GM12874 (cell line): Measurements from ENCODE around the gene RELN.

ENCODE experiments used
- TF ChIP-seq, protein P1 (sequence below): IDR thresholded peaks from 2 replicates; pipeline ENCODE4 v1.5.1; 2011; ENCODE audit warnings: low read depth, mild to moderate bottlenecking, control low read depth, low read length, moderate library complexity; ENCODE audit not compliant: insufficient read depth

RELN gene

DNA sequence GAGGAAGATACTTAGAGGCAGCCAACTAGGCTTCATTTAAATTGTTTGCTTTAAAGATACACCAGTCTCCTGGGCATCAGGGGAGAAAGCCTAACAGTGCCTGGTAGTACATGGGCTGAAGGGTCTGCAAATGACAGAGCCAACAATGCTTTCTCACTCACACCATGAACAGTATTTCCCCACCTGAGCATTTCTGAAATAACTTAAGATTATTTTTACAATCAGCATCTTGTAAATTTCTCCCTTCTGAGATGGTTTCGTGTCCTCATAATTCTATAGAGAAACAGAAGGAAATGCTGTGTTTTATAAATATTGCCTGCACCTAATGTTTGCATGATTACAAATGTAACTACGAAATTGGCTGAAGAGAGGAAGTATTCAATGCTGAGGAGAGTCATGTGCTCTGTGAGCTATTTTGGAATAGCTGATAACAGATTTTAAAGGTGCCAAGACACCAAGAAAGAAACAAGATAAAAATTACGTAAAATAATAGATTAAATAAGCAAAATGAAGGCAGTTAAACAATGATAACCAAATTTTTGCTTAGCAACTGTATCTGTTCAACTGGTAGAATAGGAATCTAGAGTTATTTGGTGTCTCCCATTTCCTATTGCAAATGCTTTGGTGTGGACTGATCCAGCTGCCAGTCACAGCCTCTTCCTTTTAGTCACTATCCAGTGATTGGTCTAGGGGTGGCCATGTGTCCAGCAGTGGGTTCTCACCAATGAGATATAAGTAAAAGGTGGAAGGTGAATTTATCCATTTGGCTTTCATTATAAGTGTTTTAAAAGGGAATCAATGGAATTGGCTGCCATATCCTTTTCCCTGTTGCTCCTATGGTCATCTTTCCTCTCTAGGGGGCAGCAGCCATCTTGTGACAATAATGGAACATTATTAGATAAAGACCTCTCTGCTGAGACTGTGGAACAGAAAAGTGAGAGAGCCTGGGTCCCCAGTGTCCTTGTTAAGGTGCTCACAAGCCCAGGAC is 375.5 kb downstream of the RELN start:
- TF ChIP-seq, protein P1, sequence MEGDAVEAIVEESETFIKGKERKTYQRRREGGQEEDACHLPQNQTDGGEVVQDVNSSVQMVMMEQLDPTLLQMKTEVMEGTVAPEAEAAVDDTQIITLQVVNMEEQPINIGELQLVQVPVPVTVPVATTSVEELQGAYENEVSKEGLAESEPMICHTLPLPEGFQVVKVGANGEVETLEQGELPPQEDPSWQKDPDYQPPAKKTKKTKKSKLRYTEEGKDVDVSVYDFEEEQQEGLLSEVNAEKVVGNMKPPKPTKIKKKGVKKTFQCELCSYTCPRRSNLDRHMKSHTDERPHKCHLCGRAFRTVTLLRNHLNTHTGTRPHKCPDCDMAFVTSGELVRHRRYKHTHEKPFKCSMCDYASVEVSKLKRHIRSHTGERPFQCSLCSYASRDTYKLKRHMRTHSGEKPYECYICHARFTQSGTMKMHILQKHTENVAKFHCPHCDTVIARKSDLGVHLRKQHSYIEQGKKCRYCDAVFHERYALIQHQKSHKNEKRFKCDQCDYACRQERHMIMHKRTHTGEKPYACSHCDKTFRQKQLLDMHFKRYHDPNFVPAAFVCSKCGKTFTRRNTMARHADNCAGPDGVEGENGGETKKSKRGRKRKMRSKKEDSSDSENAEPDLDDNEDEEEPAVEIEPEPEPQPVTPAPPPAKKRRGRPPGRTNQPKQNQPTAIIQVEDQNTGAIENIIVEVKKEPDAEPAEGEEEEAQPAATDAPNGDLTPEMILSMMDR: no peak

DNA sequence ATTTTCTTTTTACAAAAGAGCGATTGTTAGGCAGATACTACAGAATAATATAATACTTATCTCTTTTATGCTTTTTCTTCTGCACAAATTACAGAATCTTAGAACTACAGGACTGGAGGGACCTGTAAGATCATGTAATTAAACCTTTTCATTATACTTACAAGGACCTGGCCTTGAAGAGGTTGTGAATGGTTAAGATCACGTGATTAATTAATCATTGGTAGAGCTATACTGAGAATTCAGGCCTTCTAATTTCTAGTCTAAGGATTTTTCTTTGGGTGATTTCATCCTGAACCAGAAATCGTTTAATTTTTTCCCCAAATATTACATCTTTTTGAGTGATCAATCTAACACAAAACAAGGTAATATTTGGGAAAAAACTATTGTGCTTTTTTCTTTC is 379.7 kb downstream of the RELN start:
- TF ChIP-seq, protein P1: no peak

DNA sequence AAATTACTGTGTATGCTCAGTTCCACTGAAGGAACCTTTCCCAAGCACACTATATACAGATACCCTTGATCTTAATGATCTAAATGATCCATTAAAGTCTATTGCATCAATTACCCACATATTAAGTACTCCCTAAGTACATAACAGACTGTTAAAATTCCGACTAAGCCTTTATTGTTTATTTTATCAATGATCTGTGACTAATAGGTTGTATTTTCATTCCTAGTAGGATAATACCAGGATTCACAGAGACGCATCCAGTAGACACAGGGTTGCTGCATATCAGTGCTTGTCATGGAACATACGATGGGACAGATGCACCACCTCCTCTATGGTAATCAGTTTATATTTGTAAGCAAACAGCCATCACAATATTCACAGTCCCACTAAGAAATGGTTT is 383.8 kb downstream of the RELN start:
- TF ChIP-seq, protein P1: no peak

DNA sequence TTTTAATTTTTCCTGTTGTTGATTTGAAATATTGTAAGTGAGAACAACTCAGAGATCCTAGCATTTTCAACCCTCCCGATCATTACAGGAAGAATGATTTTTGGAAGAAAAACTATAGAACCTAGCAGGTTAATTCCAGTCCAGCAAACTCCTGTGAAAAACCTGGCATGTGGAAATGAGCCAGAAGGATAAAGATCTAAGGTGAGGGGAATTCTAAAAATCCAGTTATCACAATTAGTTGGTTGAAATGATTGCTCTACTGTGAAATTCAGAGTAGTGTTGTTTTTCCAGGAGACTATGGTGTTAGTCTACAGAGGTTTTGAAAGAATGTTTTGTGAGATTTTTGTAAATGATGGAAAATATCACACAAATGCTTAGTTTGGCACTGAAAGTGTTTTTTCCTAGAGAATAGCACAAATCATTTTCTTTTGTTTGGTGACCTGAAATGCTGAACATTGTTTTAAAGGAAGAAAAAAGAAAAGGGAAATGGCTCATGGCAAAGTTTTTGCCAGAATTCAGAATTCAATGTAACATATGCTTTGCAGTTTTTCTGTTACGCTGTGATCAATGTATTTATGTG is 391.0 kb downstream of the RELN start:
- TF ChIP-seq, protein P1: no peak

DNA sequence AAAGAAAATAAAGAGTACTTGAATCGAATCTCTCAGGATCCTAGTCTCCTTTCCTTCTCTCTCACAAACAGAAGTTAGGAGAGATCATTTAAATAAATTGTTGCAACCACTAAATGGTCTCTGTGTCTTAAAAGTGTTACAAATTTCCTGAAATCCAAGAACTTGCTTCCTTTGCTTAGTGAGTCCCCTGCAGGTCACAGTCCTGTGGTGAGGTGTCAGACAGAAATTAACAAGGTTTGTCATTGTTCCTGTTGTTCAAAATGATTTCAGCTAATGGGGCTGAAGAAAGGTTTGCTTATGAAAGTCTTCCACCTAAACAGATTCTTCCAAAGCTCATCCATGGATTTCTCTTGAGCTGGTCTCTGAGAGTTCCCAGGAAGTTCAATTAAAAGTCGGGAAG is 391.9 kb downstream of the RELN start:
- TF ChIP-seq, protein P1: no peak

DNA sequence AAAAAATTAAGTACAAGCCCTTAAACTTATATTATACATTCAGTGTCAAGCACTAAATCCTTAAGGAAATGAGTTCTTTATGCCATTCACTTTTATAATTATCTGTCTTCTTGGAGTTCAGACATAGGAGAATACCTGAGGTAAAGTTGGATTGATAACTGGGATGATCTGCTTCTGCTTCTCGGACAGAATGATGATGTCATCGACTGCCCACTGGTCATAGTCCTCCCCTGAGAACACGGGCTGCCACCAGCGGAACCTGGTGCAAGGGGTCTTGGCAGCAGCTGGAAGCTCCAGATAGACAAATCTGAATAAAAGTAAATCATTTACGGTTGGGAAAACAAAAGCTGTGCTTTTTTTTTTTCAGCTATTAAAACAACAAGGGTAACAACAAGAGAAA is 395.3 kb downstream of the RELN start:
- TF ChIP-seq, protein P1: no peak

DNA sequence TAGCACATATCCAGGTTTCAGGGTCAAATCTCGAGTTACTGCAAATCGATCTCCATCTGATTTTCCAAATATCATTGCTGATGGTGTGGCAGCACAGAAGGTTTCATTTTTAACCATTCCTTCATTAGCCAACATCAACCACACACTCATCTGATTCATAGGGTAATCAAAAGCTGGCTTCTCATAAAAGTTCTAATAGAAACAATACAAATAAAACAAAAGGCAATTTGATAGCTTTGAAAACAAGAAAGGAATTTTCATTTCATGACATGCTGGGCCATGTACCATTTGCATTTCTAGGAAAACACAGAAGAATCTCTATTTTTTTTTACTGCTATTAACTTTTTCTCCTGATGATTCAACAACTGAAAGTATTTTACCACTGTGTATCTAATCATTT is 395.8 kb downstream of the RELN start:
- TF ChIP-seq, protein P1: no peak
